ENCODE data around the gene DLGAP1.

The DLGAP1 gene

GRCh38 chr18:4238966-4239365, 216.1 kb downstream of the DLGAP1 start:
- DNase-seq (ENCODE audit: low spot score) = no peak

GRCh38 chr18:4237664-4238041, 217.5 kb downstream of the DLGAP1 start:
- no peak for DNase-seq (ENCODE audit: low spot score)

- no peak for DNase-seq (ENCODE audit: low spot score)
Measured at GRCh38 chr18:4236940-4237663, 218.0 kb downstream of the DLGAP1 start.

- no peak for DNase-seq (ENCODE audit: low spot score)
Measured at GRCh38 chr18:4233468-4233867, 221.6 kb downstream of the DLGAP1 start.

- DNase-seq (ENCODE audit: low spot score) = no peak
Measured at GRCh38 chr18:4232656-4233055, 222.5 kb downstream of the DLGAP1 start.

GRCh38 chr18:4231260-4231659, 223.8 kb downstream of the DLGAP1 start:
- DNase-seq (ENCODE audit: low spot score) = no peak

- no peak for DNase-seq (ENCODE audit: low spot score)
Measured at GRCh38 chr18:4230450-4231168, 224.5 kb downstream of the DLGAP1 start.

- DNase-seq (ENCODE audit: low spot score) = no peak
Measured at GRCh38 chr18:4224031-4224704, 230.9 kb downstream of the DLGAP1 start.

GRCh38 chr18:4211111-4211837, 243.8 kb downstream of the DLGAP1 start:
- no peak for DNase-seq (ENCODE audit: low spot score)

GRCh38 chr18:4208366-4208765, 246.7 kb downstream of the DLGAP1 start:
- no peak for DNase-seq (ENCODE audit: low spot score)

GRCh38 chr18:4207383-4207985, 247.6 kb downstream of the DLGAP1 start:
- no peak for DNase-seq (ENCODE audit: low spot score)

GRCh38 chr18:4204438-4204720, 250.7 kb downstream of the DLGAP1 start:
- DNase-seq (ENCODE audit: low spot score) = no peak

- no peak for DNase-seq (ENCODE audit: low spot score)
Measured at GRCh38 chr18:4203568-4204437, 251.3 kb downstream of the DLGAP1 start.

GRCh38 chr18:4200399-4200798, 254.7 kb downstream of the DLGAP1 start:
- no peak for DNase-seq (ENCODE audit: low spot score)

- DNase-seq (ENCODE audit: low spot score) = no peak
Measured at GRCh38 chr18:4198956-4199355, 256.2 kb downstream of the DLGAP1 start.

- DNase-seq (ENCODE audit: low spot score) = no peak
Measured at GRCh38 chr18:4196351-4196750, 258.8 kb downstream of the DLGAP1 start.

- DNase-seq (ENCODE audit: low spot score) = no peak
Measured at GRCh38 chr18:4193086-4193485, 262.0 kb downstream of the DLGAP1 start.

GRCh38 chr18:4181882-4182568, 273.1 kb downstream of the DLGAP1 start:
- no peak for DNase-seq (ENCODE audit: low spot score)

- DNase-seq (ENCODE audit: low spot score) = no peak
Measured at GRCh38 chr18:4181086-4181485, 274.0 kb downstream of the DLGAP1 start.

GRCh38 chr18:4172196-4173100, 282.7 kb downstream of the DLGAP1 start:
- no peak for DNase-seq (ENCODE audit: low spot score)

Data from globus pallidus (tissue), 1 donor.